GM12878 (cell line): ENCODE results near the gene STARD3. TPM values are rescaled to one million over a fixed set of nuclear protein-coding genes. Genes with fewer than 3 reads are reported as not detected.

ENCODE experiments used
- ATAC-seq: fragments of 200-7000 bp; cut with Tn5 transposase; 3 replicates; pipeline ENCODE4 v1.9.1; 2020; ENCODE audit warnings: mild to moderate bottlenecking, moderate library complexity
- BruUV-seq: library from RNA; stranded (reverse); fragments of 400-500 nt; replicated peaks from 2 replicates; lab custom pipeline; 2021; lab: Mats Ljungman, UMichigan
- CTCF ChIA-PET: fragments of 300-600 bp; sonication (Branson Sonifier 250); formaldehyde crosslinking; extraction: SDS; loops from one replicate; lab custom pipeline; 2021; ENCODE audit warnings: inconsistent platforms; lab: Yijun Ruan, JAX
- POLR2A ChIA-PET: fragments of 350-600 bp; formaldehyde crosslinking; extraction: SDS; loops from one replicate; lab custom pipeline; 2021; ENCODE audit warnings: inconsistent platforms; lab: Charles Lee
- RAD21 ChIA-PET: fragments of 300-600 bp; sonication (Branson Sonifier 250); formaldehyde crosslinking; loops from one replicate; lab custom pipeline; 2023; ENCODE audit warnings: antibody characterized with exemption; ENCODE audit not compliant: unreplicated experiment; lab: Charles Lee
- SMC1A ChIA-PET: fragments of 300-600 bp; sonication (Branson Sonifier 250); formaldehyde crosslinking; loops from one replicate; lab custom pipeline; 2023; ENCODE audit not compliant: unreplicated experiment, uncharacterized antibody; lab: Charles Lee
- DNase-seq: peaks from one replicate; pipeline ENCODE4 v3.0.0-alpha.2; 2011; ENCODE audit warnings: low read depth, low spot score
- FAIRE-seq: peaks from 3 replicates; lab custom pipeline; 2011; peaks lifted over from hg19 to GRCh38; lab: Jason Lieb, UNC
- H2AFZ ChIP-seq: 2 replicates; pipeline ENCODE4 v1.6.0; 2011; ENCODE audit warnings: low read depth, low read length, control low read depth; ENCODE audit not compliant: control insufficient read depth
- H3K27ac ChIP-seq: 2 replicates; pipeline ENCODE4 v1.5.1; 2011; ENCODE audit warnings: control low read depth; ENCODE audit not compliant: control insufficient read depth, insufficient read depth
- H3K27me3 ChIP-seq, 2 experiments: replicated peaks in 1 of 2; 2 replicates each; pipeline versions ENCODE4 v1.6.0 to v1.6.1; 2011; ENCODE audit warnings: low read length in 1 of 2; ENCODE audit not compliant: control insufficient read depth in 2 of 2, insufficient read depth in 2 of 2
- H3K36me3 ChIP-seq, 2 experiments: 2 replicates each; pipeline ENCODE4 v1.5.1; 2011; ENCODE audit warnings: low read length in 1 of 2; ENCODE audit not compliant: control insufficient read depth in 2 of 2, insufficient read depth in 2 of 2
- H3K4me1 ChIP-seq: 2 replicates; pipeline ENCODE4 v1.6.1; 2011; ENCODE audit warnings: mild to moderate bottlenecking, low read length, moderate library complexity, mixed read lengths; ENCODE audit not compliant: control insufficient read depth, insufficient read depth
- H3K4me2 ChIP-seq: 2 replicates; pipeline ENCODE4 v1.6.0; 2011; ENCODE audit warnings: control low read depth; ENCODE audit not compliant: control insufficient read depth, insufficient read depth
- H3K4me3 ChIP-seq: fragments of 200-600 bp; sonication (generic); 2 replicates; pipeline ENCODE4 v1.5.1; 2016
- H3K79me2 ChIP-seq: 2 replicates; pipeline ENCODE4 v1.6.0; 2011; ENCODE audit warnings: low read length; ENCODE audit not compliant: control insufficient read depth, insufficient read depth
- H3K9ac ChIP-seq: 2 replicates; pipeline ENCODE4 v1.8.0; 2011; ENCODE audit warnings: low read length, control low read depth, mixed read lengths; ENCODE audit not compliant: control insufficient read depth, insufficient read depth
- H3K9me3 ChIP-seq: replicated peaks from 3 replicates; pipeline ENCODE4 v1.5.1; 2011; ENCODE audit warnings: mild to moderate bottlenecking, low read length; ENCODE audit not compliant: control insufficient read depth, insufficient read depth
- H4K20me1 ChIP-seq: 2 replicates; pipeline ENCODE4 v1.6.0; 2011; ENCODE audit not compliant: control insufficient read depth, insufficient read depth
- ATF7 ChIP-seq: fragments of 450-650 bp; IDR thresholded peaks from 2 replicates; pipeline ENCODE4 v1.6.1; 2016; ENCODE audit warnings: low read depth, mild to moderate bottlenecking
- CEBPB ChIP-seq, 2 experiments: fragments of 150-350 bp in 1 of 2; IDR thresholded peaks; 2 replicates each; pipeline ENCODE4 v1.6.1; 2012 to 2014; ENCODE audit warnings: low read depth in 2 of 2, low read length in 2 of 2, borderline replicate concordance in 1 of 2, inconsistent platforms in 1 of 2
- EED ChIP-seq: sonication (generic); IDR thresholded peaks from 2 replicates; pipeline ENCODE4 v1.6.1; 2016; ENCODE audit warnings: antibody characterized with exemption, low read depth
- EGR1 ChIP-seq, 2 experiments: IDR thresholded peaks; 1 replicate in 1 of 2; 2 replicates in 1 of 2; pipeline ENCODE4 v1.6.1; 2011 to 2012; ENCODE audit warnings: low read depth in 2 of 2, low read length in 2 of 2, borderline replicate concordance in 1 of 2, mild to moderate bottlenecking in 1 of 2, moderate library complexity in 1 of 2
- HSF1 ChIP-seq: fragments of 150-350 bp; IDR thresholded peaks from 2 replicates; pipeline ENCODE4 v1.6.1; 2014; ENCODE audit warnings: mild to moderate bottlenecking, low read depth, low read length
- IRF4 ChIP-seq: IDR thresholded peaks from 2 replicates; pipeline ENCODE4 v1.6.1; 2011; ENCODE audit warnings: low read depth, low read length
- MAX ChIP-seq: IDR thresholded peaks from 2 replicates; pipeline ENCODE4 v1.6.1; 2012; ENCODE audit warnings: low read depth, low read length, improper control_type of control experiment
- NFXL1 ChIP-seq: fragments of 450-650 bp; IDR thresholded peaks from 2 replicates; pipeline ENCODE4 v1.6.1; 2017; ENCODE audit warnings: antibody characterized with exemption, mild to moderate bottlenecking, borderline replicate concordance
- NRF1 ChIP-seq: conservative IDR thresholded peaks from 2 replicates; pipeline ENCODE4 v1.6.1; 2011; ENCODE audit warnings: mild to moderate bottlenecking, low read depth, low read length, improper control_type of control experiment
- POLR2AphosphoS2 ChIP-seq: IDR thresholded peaks from 2 replicates; pipeline ENCODE4 v1.6.1; 2011; ENCODE audit warnings: low read depth, mild to moderate bottlenecking, low read length, improper control_type of control experiment, moderate library complexity
- SRF ChIP-seq, 2 experiments: IDR thresholded peaks; 2 replicates each; pipeline ENCODE4 v1.6.1; 2011; ENCODE audit warnings: low read depth in 2 of 2, low read length in 2 of 2, mild to moderate bottlenecking in 1 of 2, moderate library complexity in 1 of 2
- ZBED1 ChIP-seq: IDR thresholded peaks from 2 replicates; pipeline ENCODE4 v1.6.1; 2016; ENCODE audit warnings: borderline replicate concordance
- ZNF217 ChIP-seq: fragments of 450-650 bp; IDR thresholded peaks from 2 replicates; pipeline ENCODE4 v1.6.1; 2017; ENCODE audit warnings: antibody characterized with exemption, mild to moderate bottlenecking
- ZNF274 ChIP-seq: IDR thresholded peaks from one replicate; pipeline ENCODE4 v1.8.0; 2011; ENCODE audit not compliant: insufficient read length, insufficient read depth
- ZNF687 ChIP-seq: fragments of 450-650 bp; IDR thresholded peaks from 2 replicates; pipeline ENCODE4 v1.6.1; 2017; ENCODE audit warnings: mild to moderate bottlenecking, moderate library complexity
- WGBS: methylation state at CpG from one replicate; pipeline ENCODE4 v1.1.6; 2016; ENCODE audit warnings: low lambda C conversion rate; ENCODE audit not compliant: insufficient replicate concordance, insufficient coverage; ENCODE audit errors: missing lambda C conversion rate; 5-methylcytosine and 5-hydroxymethylcytosine counted together
- in situ Hi-C: fragments of 300-500 bp; cut with MboI; formaldehyde crosslinking; loops from 9 replicates; pipeline ENCODE4 v1.14.3; 2018; ENCODE audit warnings: mixed read lengths
- intact Hi-C: fragments of 100-400 bp; cut with micrococcal nuclease; formaldehyde crosslinking; loops from one replicate; pipeline ENCODE4 v1.14.2; 2022; ENCODE audit not compliant: unreplicated experiment
- polyA plus RNA-seq, 11 experiments: library from polyadenylated mRNA; depleted of rRNA in 4 of 11; unstranded in 6 of 11; stranded (reverse) in 5 of 11; fragments of >200 nt; fragmentation: Nextera tagmentation in 4 of 11; fragmentation: Illumina TruSeq in 1 of 11; extraction: Ambion mirVana in 4 of 11; extraction: Trizol in 1 of 11; gene quantifications; 1 replicate in 1 of 11; 2 replicates in 10 of 11; pipeline versions ENCODE4 v1.2.1 to v1.2.3, GENCODE V29; 2011 to 2016; ENCODE audit warnings: inconsistent platforms in 2 of 11, missing spikeins in 2 of 11, low read depth in 1 of 11
- total RNA-seq, 4 experiments: library from RNA; depleted of rRNA in 3 of 4; stranded (reverse); fragments of >200 nt in 3 of 4; fragmentation: Illumina TruSeq in 1 of 4; extraction: Trizol in 1 of 4; gene quantifications; 2 replicates each; pipeline versions ENCODE4 v1.2.1 to v1.2.3, GENCODE V29; 2013 to 2021

The STARD3 gene
- total and polyA plus RNA-seq, 10 of the 15 experiments (the other 5 are each of a cell fraction or from before 2014, with no cell fraction given): 0.08 to 62.7 (median 27.5) TPM

GRCh38 chr17:39655105-39655504 is 18.2 kb downstream of the STARD3 start:
- Histone ChIP-seq H3K27ac (no peak overlapping the region), H3K4me3 (no peak overlapping the region), H3K36me3 (peaks cover 11 to 12% of the 10 kb centered on the region in 2 experiments; a peak in 3 of 4 replicates), H3K9ac (no peak overlapping the region), H4K20me1 (no peaks in the 10 kb centered on the region), H3K79me2 (no peaks in the 10 kb centered on the region; the same call in 1 of the 2 replicates), H2AFZ (no peak overlapping the region), H3K9me3 (no peaks in the 10 kb centered on the region), H3K4me1 (peaks cover 6% of the 10 kb centered on the region; the same call in 1 of the 2 replicates), H3K27me3 (no peaks in the 10 kb centered on the region), H3K4me2 (no peak overlapping the region)
- RAD21 ChIA-PET: interaction anchor here (1.1 kb wide), 1 partner anchor 16 kb away, joined by 7 read pairs; no protein-coding TSS in a partner anchor
- no peak for DNase-seq
- TF ChIP-seq SRF (IDR thresholded peaks at IDR 0.05; ENCODE audit: low read depth in 2 of 2, low read length in 2 of 2) (no peak), ZNF217 (no peak), EGR1 (IDR thresholded peaks at IDR 0.05; ENCODE audit: borderline replicate concordance in 1 of 2, low read depth in 2 of 2, low read length in 2 of 2) (no peak), IRF4 (no peak), ZBED1 (no peak), ZNF687 (no peak), CEBPB (IDR thresholded peaks at IDR 0.05; ENCODE audit: borderline replicate concordance in 1 of 2, low read depth in 2 of 2, low read length in 2 of 2) (no peak), POLR2AphosphoS2 (no peak), NRF1 (no peak), HSF1 (no peak), ZNF274 (no peak), NFXL1 (no peak), ATF7 (no peak), MAX (no peak), EED (no peak)
- SMC1A ChIA-PET: interaction anchor here (0.5 to 1.4 kb wide), 6 partner anchors 10 to 327 kb away, joined by 3 to 6 read pairs (median 4); no protein-coding TSS in a partner anchor
- in situ Hi-C loops (no loop called here), intact Hi-C loops (no loop called here)
- FAIRE-seq: no peak
- POLR2A ChIA-PET: no interaction called here
- no peak for ATAC-seq
- BruUV-seq: no TSS peak
- WGBS: 46% methylated on average over 2 of the region's 2 CpGs
- CTCF ChIA-PET: interaction anchor here (0.6 to 8.8 kb wide), 29 partner anchors 9 to 530 kb away, joined by 3 to 100 read pairs (median 7); partner anchors contain the start of genes MIEN1, PGAP3, PNMT and STARD3
